GM12878 (cell line): ENCODE data around the gene AK8. TPM values are rescaled to one million over a fixed set of nuclear protein-coding genes. Genes with fewer than 3 reads are reported as not detected.

Experiments
- ATAC-seq: fragments of 200-7000 bp; cut with Tn5 transposase; 3 replicates; pipeline ENCODE4 v1.9.1; 2020; ENCODE audit warnings: mild to moderate bottlenecking, moderate library complexity
- BruUV-seq: library from RNA; stranded (reverse); fragments of 400-500 nt; replicated peaks from 2 replicates; lab custom pipeline; 2021; lab: Mats Ljungman, UMichigan
- CTCF ChIA-PET: fragments of 300-600 bp; sonication (Branson Sonifier 250); formaldehyde crosslinking; extraction: SDS; loops from one replicate; lab custom pipeline; 2021; ENCODE audit warnings: inconsistent platforms; lab: Yijun Ruan, JAX
- POLR2A ChIA-PET: fragments of 350-600 bp; formaldehyde crosslinking; extraction: SDS; loops from one replicate; lab custom pipeline; 2021; ENCODE audit warnings: inconsistent platforms; lab: Charles Lee
- RAD21 ChIA-PET: fragments of 300-600 bp; sonication (Branson Sonifier 250); formaldehyde crosslinking; loops from one replicate; lab custom pipeline; 2023; ENCODE audit warnings: antibody characterized with exemption; ENCODE audit not compliant: unreplicated experiment; lab: Charles Lee
- SMC1A ChIA-PET: fragments of 300-600 bp; sonication (Branson Sonifier 250); formaldehyde crosslinking; loops from one replicate; lab custom pipeline; 2023; ENCODE audit not compliant: unreplicated experiment, uncharacterized antibody; lab: Charles Lee
- DNase-seq: peaks from one replicate; pipeline ENCODE4 v3.0.0-alpha.2; 2011; ENCODE audit warnings: low read depth, low spot score
- FAIRE-seq: peaks from 3 replicates; lab custom pipeline; 2011; peaks lifted over from hg19 to GRCh38; lab: Jason Lieb, UNC
- H2AFZ ChIP-seq: 2 replicates; pipeline ENCODE4 v1.6.0; 2011; ENCODE audit warnings: low read depth, low read length, control low read depth; ENCODE audit not compliant: control insufficient read depth
- H3K27ac ChIP-seq: 2 replicates; pipeline ENCODE4 v1.5.1; 2011; ENCODE audit warnings: control low read depth; ENCODE audit not compliant: control insufficient read depth, insufficient read depth
- H3K27me3 ChIP-seq, 2 experiments: replicated peaks in 1 of 2; 2 replicates each; pipeline versions ENCODE4 v1.6.0 to v1.6.1; 2011; ENCODE audit warnings: low read length in 1 of 2; ENCODE audit not compliant: control insufficient read depth in 2 of 2, insufficient read depth in 2 of 2
- H3K36me3 ChIP-seq, 2 experiments: 2 replicates each; pipeline ENCODE4 v1.5.1; 2011; ENCODE audit warnings: low read length in 1 of 2; ENCODE audit not compliant: control insufficient read depth in 2 of 2, insufficient read depth in 2 of 2
- H3K4me1 ChIP-seq: 2 replicates; pipeline ENCODE4 v1.6.1; 2011; ENCODE audit warnings: mild to moderate bottlenecking, low read length, moderate library complexity, mixed read lengths; ENCODE audit not compliant: control insufficient read depth, insufficient read depth
- H3K4me2 ChIP-seq: 2 replicates; pipeline ENCODE4 v1.6.0; 2011; ENCODE audit warnings: control low read depth; ENCODE audit not compliant: control insufficient read depth, insufficient read depth
- H3K4me3 ChIP-seq: fragments of 200-600 bp; sonication (generic); 2 replicates; pipeline ENCODE4 v1.5.1; 2016
- H3K79me2 ChIP-seq: 2 replicates; pipeline ENCODE4 v1.6.0; 2011; ENCODE audit warnings: low read length; ENCODE audit not compliant: control insufficient read depth, insufficient read depth
- H3K9ac ChIP-seq: 2 replicates; pipeline ENCODE4 v1.8.0; 2011; ENCODE audit warnings: low read length, control low read depth, mixed read lengths; ENCODE audit not compliant: control insufficient read depth, insufficient read depth
- H3K9me3 ChIP-seq: replicated peaks from 3 replicates; pipeline ENCODE4 v1.5.1; 2011; ENCODE audit warnings: mild to moderate bottlenecking, low read length; ENCODE audit not compliant: control insufficient read depth, insufficient read depth
- H4K20me1 ChIP-seq: 2 replicates; pipeline ENCODE4 v1.6.0; 2011; ENCODE audit not compliant: control insufficient read depth, insufficient read depth
- ATF2 ChIP-seq: IDR thresholded peaks from 2 replicates; pipeline ENCODE4 v1.6.1; 2012; ENCODE audit warnings: low read length, inconsistent platforms
- IRF3 ChIP-seq: fragments of 450-650 bp; IDR thresholded peaks from 2 replicates; pipeline ENCODE4 v1.6.1; 2014; ENCODE audit warnings: mild to moderate bottlenecking
- JUND ChIP-seq: IDR thresholded peaks from 2 replicates; pipeline ENCODE4 v1.6.1; 2012; ENCODE audit warnings: low read depth, mild to moderate bottlenecking, low read length, improper control_type of control experiment, moderate library complexity
- PKNOX1 ChIP-seq: fragments of 450-650 bp; IDR thresholded peaks from 2 replicates; pipeline ENCODE4 v1.6.1; 2016; ENCODE audit warnings: mild to moderate bottlenecking
- POLR2AphosphoS2 ChIP-seq: IDR thresholded peaks from 2 replicates; pipeline ENCODE4 v1.6.1; 2011; ENCODE audit warnings: low read depth, mild to moderate bottlenecking, low read length, improper control_type of control experiment, moderate library complexity
- POLR2AphosphoS5 ChIP-seq: IDR thresholded peaks from 2 replicates; pipeline ENCODE4 v1.6.1; 2011; ENCODE audit warnings: mild to moderate bottlenecking, low read length, inconsistent platforms
- RUNX3 ChIP-seq: IDR thresholded peaks from 2 replicates; pipeline ENCODE4 v1.6.1; 2012; ENCODE audit warnings: low read length, inconsistent platforms
- SP1 ChIP-seq: IDR thresholded peaks from one replicate; pipeline ENCODE4 v1.6.1; 2011; ENCODE audit warnings: low read depth, low read length
- TBL1XR1 ChIP-seq: IDR thresholded peaks from 2 replicates; pipeline ENCODE4 v1.6.1; 2012; ENCODE audit warnings: low read depth, low read length, improper control_type of control experiment
- TCF3 ChIP-seq: IDR thresholded peaks from 2 replicates; pipeline ENCODE4 v1.6.1; 2012; ENCODE audit warnings: low read depth, mild to moderate bottlenecking, low read length, borderline replicate concordance; ENCODE audit not compliant: insufficient read depth
- ZZZ3 ChIP-seq: IDR thresholded peaks from 2 replicates; pipeline ENCODE4 v1.6.1; 2011; ENCODE audit warnings: low read depth; ENCODE audit not compliant: control insufficient read depth, insufficient read length
- WGBS: methylation state at CpG from one replicate; pipeline ENCODE4 v1.1.6; 2016; ENCODE audit warnings: low lambda C conversion rate; ENCODE audit not compliant: insufficient replicate concordance, insufficient coverage; ENCODE audit errors: missing lambda C conversion rate; 5-methylcytosine and 5-hydroxymethylcytosine counted together
- in situ Hi-C: fragments of 300-500 bp; cut with MboI; formaldehyde crosslinking; loops from 9 replicates; pipeline ENCODE4 v1.14.3; 2018; ENCODE audit warnings: mixed read lengths
- intact Hi-C: fragments of 100-400 bp; cut with micrococcal nuclease; formaldehyde crosslinking; loops from one replicate; pipeline ENCODE4 v1.14.2; 2022; ENCODE audit not compliant: unreplicated experiment
- polyA plus RNA-seq, 11 experiments: library from polyadenylated mRNA; depleted of rRNA in 4 of 11; unstranded in 6 of 11; stranded (reverse) in 5 of 11; fragments of >200 nt; fragmentation: Nextera tagmentation in 4 of 11; fragmentation: Illumina TruSeq in 1 of 11; extraction: Ambion mirVana in 4 of 11; extraction: Trizol in 1 of 11; gene quantifications; 1 replicate in 1 of 11; 2 replicates in 10 of 11; pipeline versions ENCODE4 v1.2.1 to v1.2.3, GENCODE V29; 2011 to 2016; ENCODE audit warnings: inconsistent platforms in 2 of 11, missing spikeins in 2 of 11, low read depth in 1 of 11
- total RNA-seq, 4 experiments: library from RNA; depleted of rRNA in 3 of 4; stranded (reverse); fragments of >200 nt in 3 of 4; fragmentation: Illumina TruSeq in 1 of 4; extraction: Trizol in 1 of 4; gene quantifications; 2 replicates each; pipeline versions ENCODE4 v1.2.1 to v1.2.3, GENCODE V29; 2013 to 2021

Gene AK8
- total and polyA plus RNA-seq, 10 of the 15 experiments (the other 5 are each of a cell fraction or from before 2014, with no cell fraction given) = 0.03 to 0.12 (median 0.06) TPM; not detected in 5

DNA sequence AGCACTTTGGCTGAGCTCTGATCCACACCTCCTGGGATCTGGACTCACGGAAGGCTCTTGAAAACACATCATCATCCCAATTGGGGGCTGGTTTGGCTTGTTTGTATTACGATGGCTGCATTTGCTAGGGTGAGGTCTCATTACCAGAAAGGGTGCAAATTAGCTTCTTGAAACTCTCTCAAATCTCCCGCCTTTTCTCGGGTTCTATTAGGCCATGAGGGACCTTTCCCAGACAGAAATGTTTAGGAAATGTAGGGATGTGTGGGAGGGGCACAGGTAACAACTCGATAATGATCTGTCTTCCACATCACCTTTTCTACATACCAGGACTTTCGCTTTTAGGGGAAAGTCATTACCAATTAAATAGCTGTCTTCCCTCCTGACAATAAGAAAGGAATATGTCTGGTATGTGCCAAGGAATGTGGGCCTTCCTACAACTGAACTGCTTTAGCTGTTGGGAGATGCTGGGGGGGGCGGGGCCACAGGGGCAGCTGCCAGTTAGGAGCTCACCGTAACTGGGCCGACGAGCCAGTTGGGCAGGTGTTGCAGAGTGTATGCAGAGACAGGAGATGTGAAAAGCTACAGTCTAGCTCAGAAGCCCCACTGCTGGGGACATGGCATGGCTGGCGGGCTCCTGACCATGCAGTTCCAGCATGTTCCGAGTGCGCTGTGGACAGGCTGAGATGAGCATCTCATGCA, 71.2 kb downstream of the AK8 start:
- 52% methylated on average over 13 of the region's 13 CpGs for WGBS
- no peak overlapping the region for H2AFZ ChIP-seq

More for the DNA sequence above, 71.2 kb downstream of the AK8 start:
- Histone ChIP-seq H3K4me2 (no peak overlapping the region), H3K4me1 (peaks cover 4% of the 10 kb centered on the region; the same call in 1 of the 2 replicates), H3K27ac (no peak overlapping the region), H3K4me3 (no peak overlapping the region), H4K20me1 (no peaks in the 10 kb centered on the region), H3K9me3 (no peaks in the 10 kb centered on the region), H3K27me3 (peaks cover 2 to 4% of the 10 kb centered on the region in 2 experiments; a peak in 3 of 4 replicates), H3K36me3 (no peaks in the 10 kb centered on the region), H3K79me2 (no peaks in the 10 kb centered on the region), H3K9ac (no peak overlapping the region)
- ChIA-PET POLR2A (no interaction called here), RAD21 (no interaction called here), SMC1A (interaction anchor here (1.7 kb wide), 1 partner anchor 319 kb away, joined by 4 read pairs; no protein-coding TSS in a partner anchor), CTCF (interaction anchor here (0.9 to 1.0 kb wide), 2 partner anchors 38 to 96 kb away, joined by 3 to 4 read pairs; no protein-coding TSS in a partner anchor)
- FAIRE-seq = no peak
- no TSS peak for BruUV-seq
- ATAC-seq = no peak
- in situ Hi-C loops (no loop called here), intact Hi-C loops (loop anchor here (10.0 kb wide), 1 partner anchor 168 kb away; the partner anchor contains the start of gene GFI1B)
- DNase-seq = no peak
- no peak for TF ChIP-seq JUND
- no peak for TF ChIP-seq ATF2
- no peak for TF ChIP-seq PKNOX1
- no peak for TF ChIP-seq IRF3
- no peak for TF ChIP-seq ZZZ3
- TF ChIP-seq POLR2AphosphoS2 = no peak
- no peak for TF ChIP-seq POLR2AphosphoS5
- TF ChIP-seq TBL1XR1 = no peak
- no peak for TF ChIP-seq TCF3
- no peak for TF ChIP-seq SP1
- TF ChIP-seq RUNX3 = no peak
